GM21447 (cell line): ENCODE results near the gene DEPP1.

Experiments used
- ATAC-seq: cut with Tn5 transposase; IDR thresholded peaks from one replicate; pipeline ENCODE4 v1.9.1; 2021; ENCODE audit not compliant: unreplicated experiment

DEPP1 gene

DNA sequence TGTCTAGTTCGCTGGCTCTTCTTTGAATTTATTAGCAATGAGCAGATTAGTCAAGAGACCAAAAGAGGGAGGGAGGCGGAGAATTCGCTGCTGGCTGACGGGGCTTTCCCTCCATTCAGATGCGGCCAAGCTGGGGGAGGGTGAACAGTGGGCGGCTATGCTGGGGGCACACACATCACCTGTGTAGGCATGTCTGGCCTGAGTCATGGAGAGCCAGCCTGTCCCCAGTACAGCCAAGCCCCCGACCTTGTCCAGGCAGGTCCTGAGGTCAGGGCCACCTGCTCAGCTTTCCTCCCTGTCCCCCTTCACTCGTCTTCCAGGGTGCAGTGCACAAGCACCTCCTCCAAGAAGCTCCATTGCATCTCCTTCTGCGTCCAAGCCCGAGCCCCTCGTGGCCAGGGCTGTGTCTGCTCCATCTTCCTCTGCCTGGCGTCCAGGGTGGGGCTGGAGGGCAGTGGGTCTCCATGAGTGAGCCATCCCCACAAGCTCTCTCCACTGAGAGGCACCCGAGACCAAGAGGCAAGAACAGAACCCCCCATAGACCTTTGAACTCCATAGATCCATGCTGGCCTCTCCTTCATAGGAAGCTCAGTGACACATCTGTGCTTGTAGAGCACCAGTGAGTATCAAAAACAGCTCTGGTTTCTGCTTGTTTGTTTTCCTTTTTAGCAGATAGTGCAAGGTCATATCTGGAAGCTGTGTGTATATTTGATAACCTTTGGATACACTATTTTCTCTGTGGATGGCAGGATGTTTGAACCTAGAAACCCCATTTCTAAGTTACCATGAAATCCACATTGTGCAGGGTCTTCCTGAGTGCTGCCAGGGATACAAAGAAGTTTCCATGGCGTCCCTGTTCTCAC is 1.9 kb upstream of the DEPP1 start:
- ATAC-seq = no peak

DNA sequence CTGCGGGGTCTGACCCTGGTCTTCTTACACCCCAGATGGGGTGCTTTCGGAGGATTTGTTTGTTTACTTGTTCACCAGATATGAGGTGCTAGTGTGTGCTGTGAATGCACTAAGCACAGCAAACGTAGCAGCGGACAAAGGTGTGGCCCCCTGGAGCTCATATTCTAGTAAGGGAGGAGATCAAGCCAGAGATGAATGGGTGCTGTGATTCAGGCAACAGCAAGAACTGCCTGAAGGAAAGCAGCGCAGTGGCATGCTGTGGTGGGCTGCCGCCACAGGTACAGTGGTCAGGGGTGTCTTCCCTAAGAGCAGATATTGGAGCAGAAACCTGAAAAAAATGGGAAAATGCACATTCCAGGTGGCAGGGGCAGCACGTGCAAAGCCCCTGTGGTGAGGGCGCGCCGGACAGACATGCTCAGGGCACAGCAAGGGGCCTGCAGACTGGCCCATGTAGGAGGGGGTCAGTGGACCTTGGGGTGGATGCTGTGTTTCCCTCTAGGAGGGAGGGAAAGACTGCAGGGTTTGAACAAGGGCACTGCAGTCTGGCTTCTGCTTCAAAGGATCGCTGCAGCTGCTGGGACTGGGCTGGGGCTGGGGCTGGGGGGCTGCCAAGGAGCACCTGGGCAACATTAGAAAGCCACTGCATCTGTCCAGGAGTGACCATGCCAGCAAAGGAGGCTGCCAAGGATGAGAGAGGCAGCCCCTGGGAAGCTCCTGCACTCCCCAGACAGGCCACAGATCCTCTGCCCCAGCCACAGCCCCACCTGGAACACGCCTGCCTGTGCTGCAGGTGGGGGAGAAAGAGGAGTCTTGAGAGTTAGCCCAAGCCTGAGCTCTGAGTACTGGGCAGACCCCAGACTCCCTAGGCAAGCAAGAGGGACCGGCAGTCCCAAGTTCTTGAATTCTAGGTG is 927 bp upstream of the DEPP1 start:
- no peak for ATAC-seq

DNA sequence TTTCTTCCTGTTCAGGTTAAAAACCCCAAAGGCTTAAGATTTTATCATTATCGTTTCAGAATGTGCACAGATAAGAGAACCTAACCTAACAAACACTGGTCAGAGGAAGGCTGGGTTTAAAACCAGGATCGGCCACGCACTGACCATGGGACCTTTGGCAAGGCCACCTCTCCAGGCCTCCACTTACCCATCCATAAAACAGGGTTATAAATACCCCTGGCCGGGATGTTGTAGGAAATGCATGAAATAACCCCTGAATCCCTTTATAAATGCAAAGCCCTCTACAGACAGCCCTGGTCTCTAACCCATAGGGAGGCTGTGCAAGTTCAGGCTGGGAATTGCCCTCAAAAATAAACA is 418 bp downstream of the DEPP1 start:
- ATAC-seq = no peak

DNA sequence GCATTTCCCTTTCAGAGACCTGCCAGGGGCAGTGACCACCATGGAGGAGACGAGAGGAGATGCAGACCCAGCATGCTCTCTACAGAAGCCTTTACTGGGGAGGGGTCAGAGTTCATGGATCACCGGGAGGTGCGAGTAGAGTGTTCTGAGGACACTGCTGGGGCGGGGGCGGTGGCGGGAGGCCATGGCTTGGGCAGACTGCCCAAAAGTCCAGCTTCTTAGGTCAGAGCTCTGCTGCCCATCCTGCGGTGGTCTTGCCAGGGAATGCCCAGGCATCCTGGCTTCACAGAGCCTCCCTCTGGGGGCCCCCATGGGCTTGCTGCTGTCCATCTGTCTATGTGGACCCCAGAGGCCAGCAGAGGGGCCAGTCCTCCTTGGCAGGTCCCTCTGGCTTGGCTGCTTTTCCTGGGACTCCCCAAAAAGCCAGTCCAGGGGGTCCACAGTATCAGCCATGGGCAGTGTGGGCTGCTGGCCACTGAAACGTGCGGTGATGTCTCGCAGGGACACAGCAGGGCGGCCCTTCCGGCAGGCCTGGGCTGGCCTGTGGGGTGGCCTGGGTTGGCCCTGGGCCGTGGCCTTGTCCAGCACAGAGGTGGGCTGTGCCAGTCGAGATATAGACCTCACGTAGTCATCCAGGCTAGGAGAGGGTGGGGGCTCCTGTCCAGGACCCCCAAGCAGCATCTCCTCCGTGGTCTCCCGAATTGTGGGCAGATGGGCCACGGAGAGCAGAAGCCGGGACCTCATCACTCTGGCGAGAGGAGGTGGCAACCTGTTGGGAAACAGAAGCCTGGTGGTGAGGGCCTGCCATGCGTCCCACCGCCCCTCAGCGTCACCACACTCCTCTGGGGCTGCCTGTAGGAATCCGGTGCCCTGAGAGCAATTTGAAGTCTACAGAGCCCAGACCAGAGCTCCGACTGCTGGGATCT is 1.1 kb downstream of the DEPP1 start:
- no peak for ATAC-seq

DNA sequence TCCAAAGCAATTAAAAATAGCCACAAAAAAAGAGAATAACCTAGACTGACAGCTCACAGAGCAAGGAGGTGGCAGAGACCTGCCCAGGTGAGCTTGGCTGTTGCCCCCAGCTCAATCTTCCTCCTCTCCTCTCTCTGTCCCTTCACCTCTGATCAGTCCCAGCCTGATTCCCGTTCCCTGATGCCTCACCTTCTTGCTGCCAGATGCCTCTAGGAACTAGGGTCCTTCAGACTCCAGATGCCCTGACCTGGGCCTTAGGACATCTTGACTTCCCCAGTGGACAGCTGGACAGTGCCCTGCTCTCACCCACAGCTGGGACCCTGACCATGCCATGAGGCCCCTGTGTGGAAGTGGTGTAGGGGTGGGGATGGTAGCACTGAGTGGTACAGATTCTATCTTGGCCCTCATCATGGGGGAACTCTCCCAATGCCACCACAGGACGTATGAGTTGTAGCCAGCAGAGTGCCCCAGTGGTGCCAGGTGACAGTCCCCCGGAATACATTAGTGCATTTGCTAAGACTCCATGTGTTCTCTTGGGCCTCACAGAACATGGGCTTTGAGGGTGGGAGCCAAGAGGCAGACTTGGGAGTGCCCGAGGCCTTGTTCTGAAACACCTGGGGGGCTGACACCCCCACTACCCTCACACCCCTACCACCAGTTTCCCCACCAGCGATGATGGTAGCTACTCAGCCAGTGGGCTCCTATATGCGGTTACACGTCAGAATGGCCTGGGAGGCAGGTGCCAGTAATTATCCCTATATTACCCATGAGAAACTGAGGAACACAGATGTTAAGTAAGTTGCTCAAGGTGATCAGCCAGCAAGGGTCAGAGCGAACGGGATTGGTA is 2.0 kb downstream of the DEPP1 start:
- ATAC-seq = no peak

DNA sequence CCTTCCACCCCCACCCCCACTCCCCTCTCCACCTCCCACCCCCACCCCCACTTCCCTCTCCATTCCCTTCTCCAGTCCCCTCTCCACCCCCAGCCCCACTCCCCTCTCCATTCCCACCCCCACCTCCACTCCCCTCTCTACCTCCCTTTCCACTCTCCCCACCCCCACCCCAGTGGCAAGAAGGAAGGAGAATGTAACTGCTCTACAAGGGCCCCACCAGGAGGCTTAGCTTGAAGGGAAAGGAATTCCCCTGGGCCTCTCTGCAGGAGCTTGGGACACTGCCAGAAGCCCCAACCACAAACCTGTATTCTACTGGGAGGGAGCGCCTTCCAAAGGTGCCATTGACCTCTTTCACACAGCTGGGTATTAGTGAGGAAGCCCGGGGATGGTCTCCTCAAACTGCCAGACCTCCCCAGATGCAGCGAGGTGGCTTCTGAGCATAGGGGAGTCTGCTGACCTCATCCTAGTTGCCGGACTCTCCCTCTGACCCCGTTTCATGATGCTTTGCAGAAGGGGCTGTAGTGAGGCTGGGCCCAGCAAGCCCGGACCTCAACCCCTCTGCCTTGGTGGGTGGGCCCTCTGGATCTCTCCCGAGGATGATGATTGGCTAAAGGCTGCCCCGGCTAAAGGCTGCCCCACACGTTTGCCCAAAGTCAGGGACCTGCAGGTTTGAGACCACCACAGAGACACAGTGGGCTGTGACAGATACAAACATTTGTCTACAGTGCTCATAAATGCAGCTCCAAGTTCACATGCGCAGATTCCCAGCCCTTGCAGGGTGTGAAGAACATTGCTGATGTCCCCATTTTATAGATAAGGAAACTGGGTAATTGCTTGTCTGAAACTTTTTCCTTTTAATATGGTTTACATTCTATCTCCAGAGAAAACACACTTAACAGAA is 2.9 kb downstream of the DEPP1 start:
- ATAC-seq = no peak

DNA sequence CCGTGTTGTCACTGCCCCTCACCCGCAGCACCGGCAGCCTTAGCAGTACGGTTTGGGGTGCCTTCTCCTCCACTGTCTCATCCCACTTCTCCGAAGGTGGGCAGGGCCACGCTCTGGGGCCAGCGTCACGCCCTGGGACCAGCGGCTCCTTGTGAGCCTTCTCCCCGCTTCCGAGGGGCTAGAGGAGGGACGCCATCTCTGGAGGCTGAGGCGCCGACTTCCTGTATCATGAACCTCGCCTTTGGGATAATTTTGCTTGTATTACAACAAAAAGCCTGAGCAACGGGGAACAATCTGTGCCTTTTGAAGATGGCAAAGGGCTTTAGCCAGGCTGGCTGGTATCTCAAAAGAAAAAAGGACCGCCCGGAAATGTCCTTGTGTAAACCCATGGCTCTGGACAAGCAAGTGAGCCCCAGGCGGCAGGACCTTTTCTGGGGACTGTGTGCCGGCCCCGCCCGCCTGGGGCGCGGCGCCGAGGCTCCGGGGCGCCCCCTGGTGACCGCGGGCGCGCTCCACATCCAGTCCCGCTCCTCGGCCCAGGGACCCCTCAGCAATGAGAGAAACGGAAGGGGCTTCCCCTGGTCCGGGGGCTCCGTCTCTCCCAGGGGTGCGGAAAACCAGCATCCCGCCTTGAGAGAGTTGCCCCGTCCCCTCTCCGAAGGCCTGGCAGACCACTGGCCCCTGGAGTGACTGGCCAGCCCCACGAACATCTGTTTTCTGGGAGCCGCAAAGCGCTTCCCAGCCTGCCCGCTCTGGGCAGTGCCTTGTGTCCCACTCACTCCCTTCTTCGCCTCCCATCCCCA is 3.8 kb downstream of the DEPP1 start:
- peak; percentile 46 for ATAC-seq

DNA sequence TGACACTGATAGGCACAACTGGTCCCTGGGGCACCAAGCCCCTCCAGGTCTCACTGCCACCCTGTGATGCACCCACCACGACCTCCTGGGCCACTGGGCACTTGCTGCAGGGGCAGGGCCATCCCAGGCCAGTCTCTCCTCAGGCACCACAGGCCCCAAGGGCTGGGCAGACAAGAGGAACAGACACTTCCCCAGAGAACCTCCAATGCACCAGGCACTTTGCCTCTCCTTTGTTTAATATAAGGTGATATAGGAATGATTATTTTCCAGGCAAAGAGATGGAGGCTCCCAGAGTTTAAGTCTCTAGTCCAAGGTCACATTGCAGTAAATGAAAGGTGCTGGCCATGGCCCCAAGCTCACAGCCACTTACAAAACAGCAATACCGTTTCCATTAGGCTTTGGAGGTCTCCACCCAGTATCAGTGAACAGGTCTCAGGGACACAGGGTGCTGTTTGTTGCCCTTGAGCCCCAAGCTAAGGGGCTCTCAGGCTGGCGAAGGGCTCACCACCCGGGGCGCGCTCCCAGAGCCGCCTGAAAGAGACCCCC is 4.5 kb downstream of the DEPP1 start:
- ATAC-seq = peak; percentile 0

DNA sequence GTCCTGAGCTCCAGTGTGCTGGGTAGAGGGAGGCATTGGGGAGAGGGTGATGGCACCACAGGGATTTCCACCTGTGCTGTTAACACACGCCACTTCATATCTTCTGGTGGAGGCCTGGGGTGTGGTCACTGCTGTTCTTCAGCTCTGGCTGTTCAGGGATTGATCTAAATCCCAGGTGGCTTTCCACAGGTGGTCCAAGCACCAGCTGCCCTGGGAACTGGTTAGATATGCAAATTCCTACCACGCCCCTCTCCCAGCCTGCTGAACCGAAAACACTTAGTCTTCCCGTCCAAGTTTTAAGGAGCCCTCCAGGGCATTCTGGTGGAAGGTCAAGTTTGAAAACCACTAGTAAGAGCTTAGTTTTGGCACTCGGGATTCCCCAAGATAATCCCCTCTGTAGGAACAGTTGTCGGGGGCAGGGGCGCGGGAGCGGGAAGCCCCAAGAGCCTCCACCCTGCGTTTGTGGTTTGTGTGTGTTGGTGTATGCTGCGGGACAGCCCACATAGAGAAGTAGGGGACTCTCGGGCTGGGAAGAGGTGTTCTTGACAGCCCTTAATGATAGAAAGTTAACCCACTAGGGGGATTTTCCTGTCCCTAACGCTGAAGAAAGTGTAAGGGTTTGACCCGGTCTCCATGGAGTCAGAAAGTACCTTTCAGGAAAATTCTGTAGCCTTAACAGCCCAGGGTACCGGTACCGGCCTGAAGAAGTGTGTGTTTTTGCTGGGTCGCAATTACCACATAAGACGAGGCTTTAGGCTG is 5.1 kb downstream of the DEPP1 start:
- peak; percentile 29 for ATAC-seq

DNA sequence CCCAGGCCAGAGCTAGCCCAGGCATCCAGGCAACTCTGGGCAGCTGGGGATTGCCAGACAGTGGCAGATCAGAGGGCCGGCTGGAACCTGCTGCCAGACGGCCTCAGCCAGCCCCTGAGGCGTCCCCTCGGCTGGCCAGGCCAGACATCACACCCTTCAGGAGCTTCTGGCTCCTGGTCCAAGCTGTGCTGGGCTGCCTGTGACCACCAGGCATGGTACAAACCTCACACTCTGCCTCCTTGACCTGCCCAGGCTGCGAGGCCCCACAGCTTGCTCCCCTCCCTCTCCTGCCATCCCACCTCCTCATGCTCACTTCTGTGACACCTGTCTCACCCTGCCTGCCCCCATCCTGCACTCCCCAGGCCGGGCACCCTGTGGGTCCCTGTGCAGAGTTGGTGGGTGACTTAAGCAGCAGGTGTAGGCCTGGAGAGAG is 5.7 kb downstream of the DEPP1 start:
- ATAC-seq = no peak

DNA sequence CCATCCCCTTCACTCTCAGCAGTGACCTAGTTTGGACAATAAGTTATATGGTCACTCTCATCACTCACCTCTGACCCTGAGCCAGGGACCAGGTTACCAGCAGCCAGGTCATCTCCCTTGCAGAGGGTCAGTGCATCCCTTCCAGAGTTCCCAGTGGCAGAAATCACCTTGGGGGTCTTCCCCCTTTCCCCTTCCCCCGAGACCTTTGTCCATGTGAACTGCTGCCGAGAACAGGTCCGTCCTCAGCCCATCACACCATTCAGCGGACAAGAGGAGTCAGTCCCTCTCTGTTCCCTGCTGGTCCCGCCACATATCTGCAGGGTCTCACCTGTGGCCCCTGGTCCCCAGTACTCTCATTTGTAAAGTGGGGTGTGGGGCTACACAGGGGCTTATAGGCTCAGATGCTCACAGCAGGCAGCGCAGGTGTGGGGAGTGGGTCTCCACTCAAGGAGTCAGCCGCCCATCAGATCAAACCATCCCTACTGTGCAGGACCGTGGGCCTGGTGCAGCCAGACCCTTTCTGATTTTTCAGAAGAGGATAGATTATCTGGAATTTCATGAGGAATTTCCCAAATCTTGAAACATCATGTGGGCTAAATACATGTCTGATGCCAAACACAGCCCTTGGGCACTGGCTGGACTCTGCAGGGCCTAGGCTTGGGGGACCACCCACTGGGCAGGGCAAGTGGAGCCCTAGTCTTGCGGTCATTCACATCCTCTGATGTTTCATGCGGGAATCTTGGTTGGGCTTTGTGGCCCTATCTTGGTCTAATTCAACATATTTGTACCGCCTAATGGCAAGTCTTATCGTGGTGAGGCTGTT is 6.5 kb downstream of the DEPP1 start:
- no peak for ATAC-seq

DNA sequence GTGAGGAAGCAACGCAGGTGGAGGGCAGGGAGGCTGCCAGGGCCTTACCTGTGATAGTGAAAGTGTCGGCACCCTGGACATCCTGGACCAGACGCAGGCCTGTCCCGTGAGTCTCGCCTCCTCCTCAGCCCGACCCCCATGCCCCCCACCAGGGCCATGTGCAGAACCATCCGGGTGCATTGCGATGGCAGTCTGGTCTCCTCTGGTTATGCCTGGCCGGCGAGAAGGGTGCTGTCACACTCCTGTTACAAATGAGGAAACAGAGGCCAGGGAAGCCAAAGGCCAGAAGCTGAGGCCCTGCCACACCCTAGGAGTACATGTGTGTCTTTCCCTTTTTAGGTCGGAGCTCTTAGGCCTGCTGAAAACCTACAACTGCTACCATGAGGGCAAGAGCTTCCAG is 7.2 kb downstream of the DEPP1 start:
- ATAC-seq = no peak

DNA sequence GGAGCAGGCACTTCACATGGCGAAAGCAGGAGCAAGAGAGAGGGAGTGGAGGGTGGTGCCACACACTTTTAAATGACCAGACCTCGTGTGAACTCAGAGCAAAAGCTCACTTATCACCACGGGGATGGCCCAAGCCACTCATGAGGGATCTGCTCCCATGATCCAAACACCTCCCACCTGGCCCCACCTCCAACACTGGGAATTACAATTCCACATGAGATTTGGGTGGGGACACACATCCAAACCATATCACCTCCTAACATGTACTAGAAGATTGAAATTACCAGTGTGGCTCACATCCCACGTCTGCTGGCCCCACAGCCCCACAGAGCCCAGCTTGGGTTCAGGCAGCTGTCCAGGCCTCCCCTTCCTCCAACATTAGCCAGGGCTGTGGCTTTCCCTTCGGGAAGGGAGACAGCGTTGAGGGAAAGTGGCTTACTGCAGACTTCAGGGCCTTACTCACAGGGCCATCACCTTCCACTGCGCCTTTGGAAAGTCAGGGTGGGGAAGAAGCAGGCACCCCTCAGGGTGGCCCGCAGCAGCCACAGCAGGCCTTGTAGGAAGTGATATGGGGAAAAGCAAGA is 7.7 kb downstream of the DEPP1 start:
- no peak for ATAC-seq

DNA sequence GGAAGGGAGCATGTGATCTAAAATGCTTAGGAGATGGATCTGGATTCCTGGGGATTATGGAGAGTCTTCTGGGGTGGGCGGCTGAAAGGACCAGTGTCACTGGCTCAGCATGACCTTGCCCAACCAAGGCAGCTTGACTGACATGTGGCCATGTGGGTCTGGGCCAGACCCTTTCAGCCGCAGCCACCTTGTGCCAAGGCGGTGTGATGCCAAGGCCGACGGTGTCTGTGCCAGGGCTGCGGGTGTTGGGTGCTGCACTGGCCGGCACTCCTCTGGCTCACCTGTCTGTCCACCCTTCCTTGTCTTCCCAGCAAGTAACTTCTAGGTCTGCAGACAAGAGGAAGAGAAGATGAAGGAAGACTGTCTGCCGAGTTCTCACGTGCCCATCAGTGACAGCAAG is 8.8 kb downstream of the DEPP1 start:
- no peak for ATAC-seq

DNA sequence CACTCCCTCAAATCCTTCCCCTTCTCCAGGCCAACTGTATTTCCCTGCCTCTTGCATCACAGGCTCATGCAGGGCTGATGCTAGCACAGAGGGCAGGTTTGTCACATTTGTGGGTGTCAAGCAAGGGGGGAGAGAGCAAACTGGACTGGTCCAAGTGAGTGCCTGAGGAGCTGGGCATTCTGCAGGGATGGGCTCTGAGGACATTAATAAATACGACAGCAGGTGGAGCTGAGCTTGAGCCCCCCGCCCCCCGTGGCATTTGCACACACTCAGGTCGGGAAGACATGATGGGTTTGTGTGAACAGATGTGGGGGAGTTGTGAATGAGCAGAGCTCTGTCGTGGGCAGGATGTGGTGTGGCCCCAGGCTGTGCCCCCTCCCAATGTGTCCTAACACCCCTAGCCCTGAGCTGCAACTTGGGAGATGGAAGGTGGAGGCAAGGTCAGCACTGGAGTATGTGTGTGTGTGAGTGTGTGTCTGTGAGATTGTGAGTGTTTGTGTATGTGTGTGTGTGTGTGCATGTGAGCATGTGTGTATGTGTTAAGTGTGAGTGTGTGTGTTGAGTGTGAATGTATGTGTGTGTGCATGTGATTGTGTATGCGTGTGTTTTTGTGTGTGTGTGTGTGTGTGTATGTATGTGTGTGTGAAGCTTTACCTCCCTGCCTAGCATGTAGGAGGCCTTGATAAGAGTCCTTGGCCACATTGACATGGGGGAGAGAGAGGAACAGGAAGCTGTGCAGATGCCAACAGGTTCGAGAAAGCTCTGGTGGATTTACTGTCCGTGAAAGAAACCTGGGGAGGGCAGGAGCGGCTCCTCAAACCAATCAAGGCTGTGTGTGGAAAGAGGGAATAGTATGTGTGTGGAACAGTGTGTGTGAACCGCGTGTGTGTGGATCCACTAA is 9.9 kb downstream of the DEPP1 start:
- ATAC-seq = no peak
